RWPE2 (cell line): Measurements from ENCODE around the gene RABEP2.

Experiments
- ATAC-seq: fragments of 200-7000 bp; cut with Tn5 transposase; 3 replicates; pipeline ENCODE4 v1.9.1; 2021; ENCODE audit warnings: low read depth
- DNase-seq: peaks from one replicate; pipeline ENCODE4 v3.0.0-alpha.2; 2020; ENCODE audit warnings: low spot score
- H3K27ac ChIP-seq: fragments of 450-650 bp; 2 replicates; pipeline ENCODE4 v1.5.1; 2017; ENCODE audit warnings: mild to moderate bottlenecking; ENCODE audit not compliant: poor library complexity, severe bottlenecking
- H3K27me3 ChIP-seq: fragments of 250-450 bp; sonication (Bioruptor Pico); 2 replicates; pipeline ENCODE4 v1.5.1; 2021; ENCODE audit warnings: mild to moderate bottlenecking, moderate library complexity; ENCODE audit not compliant: insufficient read depth, poor library complexity, severe bottlenecking
- H3K36me3 ChIP-seq: fragments of 250-450 bp; sonication (Bioruptor Pico); 2 replicates; pipeline ENCODE4 v1.5.1; 2020; ENCODE audit warnings: low read depth, mild to moderate bottlenecking, moderate library complexity
- H3K4me1 ChIP-seq: fragments of 250-450 bp; sonication (Bioruptor Pico); 2 replicates; pipeline ENCODE4 v1.5.1; 2021; ENCODE audit warnings: mild to moderate bottlenecking, moderate library complexity; ENCODE audit not compliant: insufficient read depth, poor library complexity, severe bottlenecking
- H3K4me3 ChIP-seq: fragments of 250-450 bp; sonication (Bioruptor Pico); 2 replicates; pipeline ENCODE4 v1.5.1; 2021; ENCODE audit warnings: mild to moderate bottlenecking, moderate library complexity; ENCODE audit not compliant: severe bottlenecking
- H3K9me3 ChIP-seq: fragments of 250-450 bp; sonication (Bioruptor Pico); 2 replicates; pipeline ENCODE4 v1.5.1; 2021; ENCODE audit warnings: mild to moderate bottlenecking, moderate library complexity; ENCODE audit not compliant: severe bottlenecking
- TF ChIP-seq, protein P1 (sequence below): fragments of 450-650 bp; IDR thresholded peaks from one replicate; pipeline ENCODE4 v1.5.1; 2017; ENCODE audit warnings: mild to moderate bottlenecking, moderate library complexity; ENCODE audit not compliant: poor library complexity, severe bottlenecking

Gene RABEP2

DNA sequence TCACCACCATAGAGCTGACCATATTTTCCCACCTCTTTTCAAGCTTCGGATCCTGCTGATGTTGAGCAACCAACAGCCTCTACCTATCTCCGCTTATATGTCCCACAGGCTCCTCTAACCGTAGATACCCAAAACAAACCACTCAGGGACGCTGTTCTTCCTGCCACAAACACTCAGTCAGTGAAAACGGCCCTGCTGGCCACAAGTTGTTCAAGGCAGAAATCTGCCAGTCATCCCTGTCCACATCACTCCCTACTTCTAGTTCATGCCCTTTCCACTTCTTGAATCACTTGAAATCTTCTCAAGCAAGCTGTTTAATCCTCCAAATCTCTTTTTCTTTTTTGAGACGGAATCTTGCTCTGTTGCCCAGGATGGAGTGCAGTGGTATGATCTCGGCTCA, 7.9 kb downstream of the RABEP2 start:
- Histone ChIP-seq H3K4me1 (no peaks in the 10 kb centered on the region), H3K27ac (no peak overlapping the region), H3K9me3 (no peaks in the 10 kb centered on the region), H3K4me3 (no peak overlapping the region), H3K36me3 (peaks cover 14% of the 10 kb centered on the region), H3K27me3 (no peaks in the 10 kb centered on the region)
- ATAC-seq (no peak), DNase-seq (no peak)
- TF ChIP-seq, protein P1, sequence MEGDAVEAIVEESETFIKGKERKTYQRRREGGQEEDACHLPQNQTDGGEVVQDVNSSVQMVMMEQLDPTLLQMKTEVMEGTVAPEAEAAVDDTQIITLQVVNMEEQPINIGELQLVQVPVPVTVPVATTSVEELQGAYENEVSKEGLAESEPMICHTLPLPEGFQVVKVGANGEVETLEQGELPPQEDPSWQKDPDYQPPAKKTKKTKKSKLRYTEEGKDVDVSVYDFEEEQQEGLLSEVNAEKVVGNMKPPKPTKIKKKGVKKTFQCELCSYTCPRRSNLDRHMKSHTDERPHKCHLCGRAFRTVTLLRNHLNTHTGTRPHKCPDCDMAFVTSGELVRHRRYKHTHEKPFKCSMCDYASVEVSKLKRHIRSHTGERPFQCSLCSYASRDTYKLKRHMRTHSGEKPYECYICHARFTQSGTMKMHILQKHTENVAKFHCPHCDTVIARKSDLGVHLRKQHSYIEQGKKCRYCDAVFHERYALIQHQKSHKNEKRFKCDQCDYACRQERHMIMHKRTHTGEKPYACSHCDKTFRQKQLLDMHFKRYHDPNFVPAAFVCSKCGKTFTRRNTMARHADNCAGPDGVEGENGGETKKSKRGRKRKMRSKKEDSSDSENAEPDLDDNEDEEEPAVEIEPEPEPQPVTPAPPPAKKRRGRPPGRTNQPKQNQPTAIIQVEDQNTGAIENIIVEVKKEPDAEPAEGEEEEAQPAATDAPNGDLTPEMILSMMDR = no peak

DNA sequence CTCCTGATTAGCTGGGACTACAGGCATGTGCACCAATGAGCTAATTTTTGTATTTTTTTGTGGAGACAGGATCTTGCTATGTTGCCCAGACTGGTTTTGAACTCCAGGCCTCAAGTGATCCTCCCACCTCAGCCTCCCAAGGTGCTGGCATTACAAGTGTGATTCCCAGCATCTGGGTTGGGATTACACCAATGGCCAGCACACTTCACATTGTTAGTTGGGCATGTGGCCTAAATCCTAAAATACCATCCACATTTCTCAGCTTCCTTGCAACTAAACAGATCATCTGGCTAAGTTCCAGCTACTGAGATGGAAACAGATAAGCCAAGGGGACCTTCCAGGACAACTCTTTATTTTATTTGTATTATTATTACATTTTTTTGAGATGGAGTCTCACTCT, 9.9 kb downstream of the RABEP2 start:
- TF ChIP-seq, protein P1 = no peak
- ATAC-seq (0 out of 3 replicates have a peak, but pooled peaks have one; percentile 19), DNase-seq (no peak)
- no peaks in the 10 kb centered on the region for H3K27me3 ChIP-seq
- no peaks in the 10 kb centered on the region for H3K4me1 ChIP-seq
- H3K4me3 ChIP-seq = no peak overlapping the region
- H3K9me3 ChIP-seq = no peaks in the 10 kb centered on the region
- no peak overlapping the region for H3K27ac ChIP-seq
- H3K36me3 ChIP-seq = peaks cover 11% of the 10 kb centered on the region

DNA sequence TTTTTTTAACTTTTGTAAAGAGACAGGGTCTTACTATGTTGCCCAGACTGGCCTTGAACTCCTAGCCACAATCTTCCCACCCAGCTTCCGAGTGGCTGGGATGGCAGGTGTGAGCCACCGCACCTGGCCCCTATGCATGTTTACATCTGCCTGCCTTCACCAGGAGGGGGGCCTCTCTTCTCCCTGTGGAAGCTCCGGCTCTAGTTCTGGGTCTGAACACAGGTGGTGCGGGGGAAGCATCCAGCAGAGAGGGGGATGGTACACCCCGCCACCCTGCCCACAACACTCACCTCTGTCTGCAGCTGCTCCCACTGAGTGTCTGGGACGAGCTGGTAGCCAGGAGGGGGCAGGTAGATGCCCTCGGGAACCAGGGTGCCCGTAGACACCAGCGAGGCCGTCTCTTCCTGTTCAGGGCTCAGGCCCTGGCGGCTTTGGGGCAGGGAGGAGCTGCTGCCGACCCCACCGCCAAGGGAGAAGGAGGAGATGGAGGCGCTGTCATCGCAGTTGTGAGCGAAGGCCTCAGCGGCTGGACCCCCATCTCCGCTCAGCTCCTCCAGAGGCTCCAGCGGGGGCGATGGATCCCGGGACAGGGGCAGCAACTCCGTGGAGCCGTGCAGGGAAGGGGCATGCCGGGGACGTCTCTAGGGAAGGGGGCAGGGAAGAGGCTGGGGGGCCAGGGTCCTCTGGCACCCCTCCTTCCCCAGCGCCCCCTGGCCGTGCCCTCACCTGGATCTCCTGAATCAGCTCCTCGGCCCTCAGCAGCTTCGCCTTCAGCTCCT, 10.9 kb downstream of the RABEP2 start:
- DNase-seq = no peak
- Histone ChIP-seq H3K27me3 (no peaks in the 10 kb centered on the region), H3K4me3 (no peak overlapping the region), H3K9me3 (no peaks in the 10 kb centered on the region), H3K27ac (no peak overlapping the region), H3K36me3 (peaks cover 11% of the 10 kb centered on the region), H3K4me1 (no peaks in the 10 kb centered on the region)
- TF ChIP-seq, protein P1 = no peak
- ATAC-seq = no peak

DNA sequence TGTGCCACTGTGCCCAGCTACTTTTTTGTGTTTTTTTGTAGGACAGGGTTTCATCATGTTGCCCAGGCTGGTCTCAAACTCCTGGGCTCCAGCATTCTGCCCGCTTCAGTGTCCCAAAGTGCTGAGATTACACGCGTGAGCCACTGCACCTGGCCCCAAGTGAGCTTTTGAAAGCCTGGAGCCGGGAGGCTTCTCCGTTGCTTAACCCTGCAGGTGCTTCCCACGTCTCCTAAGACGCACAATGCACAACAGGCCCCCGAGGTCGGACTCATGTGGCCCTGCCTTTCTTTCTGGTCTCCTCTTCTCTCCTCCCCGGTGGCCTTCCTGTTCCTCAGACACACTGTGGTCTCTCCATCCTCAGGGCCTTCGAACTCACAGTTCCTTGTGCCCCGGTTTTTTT, 12.5 kb downstream of the RABEP2 start:
- TF ChIP-seq, protein P1 = no peak
- ATAC-seq (no peak), DNase-seq (no peak)
- Histone ChIP-seq H3K36me3 (peaks cover 17% of the 10 kb centered on the region), H3K27me3 (no peaks in the 10 kb centered on the region), H3K4me3 (no peak overlapping the region), H3K27ac (no peak overlapping the region), H3K4me1 (no peaks in the 10 kb centered on the region), H3K9me3 (no peaks in the 10 kb centered on the region)
